ENCODE data around the gene DTX3.
"Not testable (repeated sequence)": the region's sequence is repeated elsewhere in the genome, so short reads cannot be mapped to it uniquely, and the experiment has no call there.

DTX3 gene

DNA sequence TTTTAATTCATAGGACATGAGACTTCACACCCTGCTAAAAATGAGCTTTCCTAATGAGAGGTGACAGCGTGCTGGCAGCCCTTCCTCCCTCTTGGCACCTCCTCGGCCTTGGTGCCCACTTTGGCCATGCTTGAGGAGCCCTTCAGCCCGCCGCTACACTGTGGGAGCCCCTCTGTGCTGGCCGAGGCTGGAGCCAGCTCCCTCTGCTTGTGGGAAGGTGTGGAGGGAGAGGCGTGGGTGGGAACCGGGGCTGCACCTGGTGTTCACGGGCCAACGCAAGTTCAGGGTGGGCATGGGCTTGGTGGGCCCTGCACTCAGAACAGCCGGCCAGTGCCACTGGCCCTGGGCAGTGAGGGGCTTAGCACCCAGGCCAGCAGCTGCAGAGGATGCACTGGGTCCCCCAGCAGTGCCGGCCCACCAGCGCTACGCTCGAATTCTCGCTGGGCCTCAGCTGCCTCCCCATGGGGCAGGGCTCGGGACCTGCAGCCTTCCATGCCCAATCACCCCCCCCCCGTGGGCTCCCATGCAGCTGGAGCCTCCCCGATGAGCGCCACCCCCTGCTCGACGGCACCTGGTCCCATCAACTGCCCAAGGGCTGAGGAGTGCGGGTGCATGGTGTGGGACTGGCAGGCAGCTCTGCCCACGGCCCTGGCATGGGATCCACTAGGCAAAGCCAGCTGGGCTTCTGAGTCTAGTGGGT, 51.1 kb downstream of the DTX3 start:
- TF ChIP-seq FOXM1 (IDR thresholded peaks at IDR 0.05; ENCODE audit: borderline replicate concordance) (no peak), L3MBTL2 (conservative IDR thresholded peaks at IDR 0.05) (no peak), FOXA1 (IDR thresholded peaks at IDR 0.05) (no peak), CTBP1 (IDR thresholded peaks at IDR 0.05; ENCODE audit: borderline replicate concordance) (no peak), SP1 (IDR thresholded peaks at IDR 0.05) (no peak)
- ChIA-PET POLR2A (no interaction called here), CTCF (no interaction called here)
- no peak for DNase-seq (ENCODE audit: extremely low spot score)

DNA sequence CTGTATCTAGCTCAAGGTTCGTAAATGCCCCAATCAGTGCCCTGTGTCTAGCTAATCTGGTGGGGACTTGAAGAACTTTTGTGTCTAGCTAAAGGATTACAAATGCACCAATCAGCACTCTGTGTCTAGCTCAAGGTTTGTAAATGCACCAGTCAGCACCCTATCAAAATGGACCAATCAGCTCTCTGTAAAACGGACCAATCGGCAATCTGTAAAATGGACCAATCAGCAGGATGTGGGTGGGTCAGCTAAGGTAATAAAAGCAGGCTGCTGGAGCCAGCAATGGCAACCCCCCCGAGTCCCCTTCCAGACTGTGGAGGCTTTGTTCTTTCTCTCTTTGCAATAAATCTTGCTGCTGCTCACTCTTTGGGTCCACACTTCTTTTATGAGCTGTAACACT, 51.8 kb downstream of the DTX3 start:
- CTCF ChIA-PET; DNase-seq (ENCODE audit: extremely low spot score); POLR2A ChIA-PET: not testable (repeated sequence)

DNA sequence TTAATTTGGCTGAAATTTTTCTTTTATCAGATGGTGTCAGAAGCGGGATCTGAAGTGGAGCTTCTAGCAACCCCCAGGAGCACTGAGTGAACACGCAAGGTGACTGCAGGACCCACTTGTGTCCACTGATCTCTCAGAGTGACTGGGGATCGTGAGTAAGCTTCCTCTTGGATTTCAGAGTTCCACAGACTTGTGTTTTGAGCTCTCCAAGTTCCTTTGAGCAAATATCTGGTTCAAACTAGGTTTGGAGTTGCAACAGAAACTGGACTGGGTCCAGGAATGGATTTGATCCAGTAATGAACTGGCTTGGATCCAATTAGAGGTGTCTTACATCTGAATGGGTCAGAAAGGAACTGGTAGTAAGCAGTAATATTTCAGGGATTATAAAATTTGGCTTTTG, 53.1 kb downstream of the DTX3 start:
- ChIA-PET CTCF (interaction anchor here (1.2 kb wide), 1 partner anchor 25 kb away, joined by 5 read pairs; the partner anchor contains the start of gene B4GALNT1), POLR2A (no interaction called here)
- TF ChIP-seq TARDBP (IDR thresholded peaks at IDR 0.05) (no peak), LEF1 (IDR thresholded peaks at IDR 0.05; ENCODE audit: borderline replicate concordance) (no peak), SP1 (IDR thresholded peaks at IDR 0.05) (no peak), FOXA1 (IDR thresholded peaks at IDR 0.05) (no peak), NFRKB (IDR thresholded peaks at IDR 0.05) (no peak), ARNT (IDR thresholded peaks at IDR 0.05) (no peak), ELF4 (IDR thresholded peaks at IDR 0.05) (no peak), CTBP1 (IDR thresholded peaks at IDR 0.05; ENCODE audit: borderline replicate concordance) (no peak)
- DNase-seq (ENCODE audit: extremely low spot score) = no peak

DNA sequence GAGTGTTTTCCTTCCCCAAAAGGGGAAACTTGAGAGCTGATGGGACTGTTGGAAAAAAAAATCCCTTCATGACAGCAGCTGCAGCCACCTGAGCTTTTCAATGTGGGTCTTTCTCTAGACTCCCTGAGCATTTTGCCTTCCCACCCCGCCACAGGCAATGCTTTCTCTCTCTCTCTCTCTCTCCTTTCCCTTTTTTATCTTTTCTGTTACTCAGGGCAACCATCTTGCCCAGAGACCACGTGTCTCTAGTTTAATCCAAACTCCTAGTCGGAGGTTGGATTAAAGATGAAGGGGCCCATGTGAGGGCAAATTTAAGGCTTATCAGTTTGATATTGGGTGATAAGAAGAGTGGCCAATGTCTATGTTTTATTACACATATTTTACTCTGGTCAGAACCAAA, 54.3 kb downstream of the DTX3 start:
- no peak for DNase-seq (ENCODE audit: extremely low spot score)
- TF ChIP-seq SUZ12 (IDR thresholded peaks at IDR 0.05) (no peak), FOXA1 (IDR thresholded peaks at IDR 0.05) (no peak), LEF1 (IDR thresholded peaks at IDR 0.05; ENCODE audit: borderline replicate concordance) (no peak), TARDBP (IDR thresholded peaks at IDR 0.05) (no peak), HDGF (IDR thresholded peaks at IDR 0.05; ENCODE audit: borderline replicate concordance) (no peak), FOXM1 (IDR thresholded peaks at IDR 0.05; ENCODE audit: borderline replicate concordance) (no peak), ZNF384 (IDR thresholded peaks at IDR 0.05) (no peak), L3MBTL2 (conservative IDR thresholded peaks at IDR 0.05) (no peak), ELF4 (IDR thresholded peaks at IDR 0.05) (no peak), CTBP1 (IDR thresholded peaks at IDR 0.05; ENCODE audit: borderline replicate concordance) (no peak), BHLHE40 (IDR thresholded peaks at IDR 0.05; ENCODE audit: borderline replicate concordance) (no peak), FOXK2 (IDR thresholded peaks at IDR 0.05) (no peak), NFRKB (IDR thresholded peaks at IDR 0.05) (no peak), ARNT (IDR thresholded peaks at IDR 0.05) (no peak), SP1 (IDR thresholded peaks at IDR 0.05) (no peak)
- TF ChIP-seq, protein P1, sequence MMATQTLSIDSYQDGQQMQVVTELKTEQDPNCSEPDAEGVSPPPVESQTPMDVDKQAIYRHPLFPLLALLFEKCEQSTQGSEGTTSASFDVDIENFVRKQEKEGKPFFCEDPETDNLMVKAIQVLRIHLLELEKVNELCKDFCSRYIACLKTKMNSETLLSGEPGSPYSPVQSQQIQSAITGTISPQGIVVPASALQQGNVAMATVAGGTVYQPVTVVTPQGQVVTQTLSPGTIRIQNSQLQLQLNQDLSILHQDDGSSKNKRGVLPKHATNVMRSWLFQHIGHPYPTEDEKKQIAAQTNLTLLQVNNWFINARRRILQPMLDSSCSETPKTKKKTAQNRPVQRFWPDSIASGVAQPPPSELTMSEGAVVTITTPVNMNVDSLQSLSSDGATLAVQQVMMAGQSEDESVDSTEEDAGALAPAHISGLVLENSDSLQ (IDR thresholded peaks at IDR 0.05) = no peak
- ChIA-PET CTCF (no interaction called here), POLR2A (no interaction called here)
